IMR-90 (cell line): ENCODE data around the gene UCHL1.

Experiments used
- CEBPB ChIP-seq: IDR thresholded peaks from 2 replicates; pipeline ENCODE4 v1.6.1; 2012; ENCODE audit warnings: low read depth, low read length, improper control_type of control experiment
- CHD1 ChIP-seq: IDR thresholded peaks from 2 replicates; pipeline ENCODE4 v1.6.1; 2012; ENCODE audit warnings: low read depth, low read length, improper control_type of control experiment
- POLR2A ChIP-seq: IDR thresholded peaks from 2 replicates; pipeline ENCODE4 v1.6.1; 2012; ENCODE audit warnings: mild to moderate bottlenecking, low read depth, low read length
- RAD21 ChIP-seq: IDR thresholded peaks from 2 replicates; pipeline ENCODE4 v1.6.1; 2012; ENCODE audit warnings: low read length, improper control_type of control experiment
- RFX5 ChIP-seq: IDR thresholded peaks from 2 replicates; pipeline ENCODE4 v1.8.0; 2012; ENCODE audit warnings: low read depth, mild to moderate bottlenecking, low read length, moderate library complexity
- TF ChIP-seq, protein P1 (sequence below): conservative IDR thresholded peaks from 2 replicates; pipeline ENCODE4 v1.5.1; 2012; ENCODE audit warnings: mild to moderate bottlenecking, low read depth, low read length, improper control_type of control experiment
- TF ChIP-seq, protein P2 (sequence below): fragments of 150-350 bp; IDR thresholded peaks from 2 replicates; pipeline ENCODE4 v1.6.1; 2017; ENCODE audit warnings: mild to moderate bottlenecking, antibody characterized with exemption, low read length, low read depth

DNA sequence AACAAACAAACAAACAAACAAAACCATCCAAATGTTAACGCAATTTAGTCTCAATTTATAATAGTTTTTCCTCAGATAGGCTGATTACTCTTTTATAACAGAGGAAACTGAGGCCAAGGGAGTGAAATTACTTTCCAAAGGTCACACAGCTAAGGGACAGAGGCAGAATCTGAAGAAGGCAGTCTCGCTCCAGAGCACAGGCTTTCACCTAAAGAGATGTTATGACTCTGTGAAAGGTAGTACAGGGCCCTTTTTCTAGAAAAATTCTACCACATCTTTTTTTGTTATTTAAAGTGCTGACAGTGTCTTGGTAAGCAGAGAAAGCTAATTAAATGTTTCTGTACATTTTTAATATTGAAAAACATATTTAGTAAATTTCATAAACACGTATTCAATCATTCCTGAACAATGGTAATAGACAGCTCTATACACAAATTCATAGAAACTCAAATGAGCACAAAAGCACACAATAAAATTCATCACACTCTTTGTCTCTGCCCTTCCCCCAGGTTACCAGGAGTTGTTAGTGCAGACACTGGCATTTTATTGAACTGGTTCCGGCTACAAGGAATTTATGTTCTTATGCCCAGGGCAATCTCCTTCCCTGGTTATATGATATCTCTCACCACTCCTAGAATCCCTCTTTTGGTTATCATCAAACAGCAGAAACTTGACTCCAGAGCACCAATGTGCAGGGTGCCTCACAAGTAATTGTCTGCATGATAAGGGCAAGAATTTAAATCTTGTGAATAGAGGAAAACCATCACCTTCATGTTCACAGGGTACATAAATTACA is 34.7 kb upstream of the UCHL1 start:
- TF ChIP-seq, protein P1, sequence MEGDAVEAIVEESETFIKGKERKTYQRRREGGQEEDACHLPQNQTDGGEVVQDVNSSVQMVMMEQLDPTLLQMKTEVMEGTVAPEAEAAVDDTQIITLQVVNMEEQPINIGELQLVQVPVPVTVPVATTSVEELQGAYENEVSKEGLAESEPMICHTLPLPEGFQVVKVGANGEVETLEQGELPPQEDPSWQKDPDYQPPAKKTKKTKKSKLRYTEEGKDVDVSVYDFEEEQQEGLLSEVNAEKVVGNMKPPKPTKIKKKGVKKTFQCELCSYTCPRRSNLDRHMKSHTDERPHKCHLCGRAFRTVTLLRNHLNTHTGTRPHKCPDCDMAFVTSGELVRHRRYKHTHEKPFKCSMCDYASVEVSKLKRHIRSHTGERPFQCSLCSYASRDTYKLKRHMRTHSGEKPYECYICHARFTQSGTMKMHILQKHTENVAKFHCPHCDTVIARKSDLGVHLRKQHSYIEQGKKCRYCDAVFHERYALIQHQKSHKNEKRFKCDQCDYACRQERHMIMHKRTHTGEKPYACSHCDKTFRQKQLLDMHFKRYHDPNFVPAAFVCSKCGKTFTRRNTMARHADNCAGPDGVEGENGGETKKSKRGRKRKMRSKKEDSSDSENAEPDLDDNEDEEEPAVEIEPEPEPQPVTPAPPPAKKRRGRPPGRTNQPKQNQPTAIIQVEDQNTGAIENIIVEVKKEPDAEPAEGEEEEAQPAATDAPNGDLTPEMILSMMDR: no peak
- no peak for TF ChIP-seq CEBPB
- no peak for TF ChIP-seq POLR2A
- TF ChIP-seq, protein P2, sequence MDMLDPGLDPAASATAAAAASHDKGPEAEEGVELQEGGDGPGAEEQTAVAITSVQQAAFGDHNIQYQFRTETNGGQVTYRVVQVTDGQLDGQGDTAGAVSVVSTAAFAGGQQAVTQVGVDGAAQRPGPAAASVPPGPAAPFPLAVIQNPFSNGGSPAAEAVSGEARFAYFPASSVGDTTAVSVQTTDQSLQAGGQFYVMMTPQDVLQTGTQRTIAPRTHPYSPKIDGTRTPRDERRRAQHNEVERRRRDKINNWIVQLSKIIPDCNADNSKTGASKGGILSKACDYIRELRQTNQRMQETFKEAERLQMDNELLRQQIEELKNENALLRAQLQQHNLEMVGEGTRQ: no peak
- TF ChIP-seq RFX5: no peak
- TF ChIP-seq CHD1: no peak
- no peak for TF ChIP-seq RAD21
